ENCODE measurements around the gene GPHB5. TPM values are rescaled to one million over a fixed set of nuclear protein-coding genes. Genes with fewer than 3 reads are reported as not detected.

The GPHB5 gene
- total RNA-seq, 1 experiment from 2014 or later, result not detected

DNA sequence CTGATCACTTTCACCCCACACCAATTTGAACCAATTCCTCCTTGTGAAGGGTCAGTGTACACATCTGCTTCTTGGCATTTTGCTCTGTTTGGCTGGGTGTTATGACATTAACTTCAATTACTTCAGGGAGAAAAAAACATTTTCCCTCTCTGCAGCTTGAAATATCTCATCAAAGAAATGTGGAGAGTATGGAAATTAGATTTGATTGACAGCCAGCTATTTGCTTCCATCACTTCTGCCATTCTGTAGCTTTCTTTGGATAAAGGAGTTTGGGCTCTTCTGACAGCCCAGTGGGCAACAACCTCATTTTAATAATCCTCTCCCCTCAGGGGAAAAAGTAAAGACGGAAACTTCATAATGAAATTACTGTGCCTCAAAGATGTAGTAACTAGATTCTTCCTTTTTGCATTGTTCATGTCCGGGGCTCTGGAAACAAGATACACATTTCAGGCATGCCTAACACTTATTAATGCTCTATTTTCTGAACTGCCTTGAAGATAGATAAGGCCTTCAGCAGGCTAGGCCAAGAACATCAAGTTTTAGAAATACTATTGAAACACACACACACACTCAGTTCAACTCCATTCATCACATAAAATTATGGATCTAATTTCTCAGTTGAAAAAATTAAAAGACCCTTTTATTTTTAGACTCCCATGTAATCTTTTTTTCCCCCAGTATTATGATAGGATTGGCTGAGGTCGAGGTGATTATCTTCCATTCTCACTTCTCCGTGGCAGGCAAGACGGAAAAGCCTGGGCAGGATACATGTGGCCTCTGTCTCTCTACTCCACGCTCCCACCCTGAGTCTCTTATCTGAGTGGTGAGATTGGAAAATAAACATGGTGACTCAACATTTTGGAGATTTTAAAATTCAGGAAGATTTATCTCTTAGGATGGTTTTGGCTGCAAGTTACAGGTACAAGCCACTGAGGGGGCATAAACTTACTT is 10.3 kb upstream of the GPHB5 start:
- Histone ChIP-seq H3F3A (ENCODE audit: low read length, unreplicated experiment) (no peaks in the 10 kb centered on the region), H3K9ac (ENCODE audit: low read length) (no peak overlapping the region), H3K27ac (ENCODE audit: low read length) (no peak overlapping the region), H3K4me2 (ENCODE audit: low read length) (no peak overlapping the region), H4K20me1 (ENCODE audit: low read length) (no peaks in the 10 kb centered on the region), H3K36me3 (ENCODE audit: low read depth, low read length) (no peaks in the 10 kb centered on the region), H3K27me3 (ENCODE audit: low read length) (peaks cover 31% of the 10 kb centered on the region), H3K79me2 (ENCODE audit: low read length) (no peaks in the 10 kb centered on the region), H2AFZ (ENCODE audit: low read length) (no peak overlapping the region), H3K9me3 (ENCODE audit: low read length) (no peaks in the 10 kb centered on the region), H3K9me2 (replicated peaks; ENCODE audit: low read length) (no peaks in the 10 kb centered on the region), H3K4me1 (ENCODE audit: insufficient read depth, low read length) (no peaks in the 10 kb centered on the region), H3K4me3 (ENCODE audit: low read length) (no peak overlapping the region)
- BruUV-seq (replicated peaks), result no TSS peak
- no peak for TF ChIP-seq EZH2 (IDR thresholded peaks at IDR 0.05; ENCODE audit: low read length, unreplicated experiment)
- TF ChIP-seq EZH2phosphoT487 (IDR thresholded peaks at IDR 0.05; ENCODE audit: borderline replicate concordance, low read length), result no peak
- TF ChIP-seq, protein P1, sequence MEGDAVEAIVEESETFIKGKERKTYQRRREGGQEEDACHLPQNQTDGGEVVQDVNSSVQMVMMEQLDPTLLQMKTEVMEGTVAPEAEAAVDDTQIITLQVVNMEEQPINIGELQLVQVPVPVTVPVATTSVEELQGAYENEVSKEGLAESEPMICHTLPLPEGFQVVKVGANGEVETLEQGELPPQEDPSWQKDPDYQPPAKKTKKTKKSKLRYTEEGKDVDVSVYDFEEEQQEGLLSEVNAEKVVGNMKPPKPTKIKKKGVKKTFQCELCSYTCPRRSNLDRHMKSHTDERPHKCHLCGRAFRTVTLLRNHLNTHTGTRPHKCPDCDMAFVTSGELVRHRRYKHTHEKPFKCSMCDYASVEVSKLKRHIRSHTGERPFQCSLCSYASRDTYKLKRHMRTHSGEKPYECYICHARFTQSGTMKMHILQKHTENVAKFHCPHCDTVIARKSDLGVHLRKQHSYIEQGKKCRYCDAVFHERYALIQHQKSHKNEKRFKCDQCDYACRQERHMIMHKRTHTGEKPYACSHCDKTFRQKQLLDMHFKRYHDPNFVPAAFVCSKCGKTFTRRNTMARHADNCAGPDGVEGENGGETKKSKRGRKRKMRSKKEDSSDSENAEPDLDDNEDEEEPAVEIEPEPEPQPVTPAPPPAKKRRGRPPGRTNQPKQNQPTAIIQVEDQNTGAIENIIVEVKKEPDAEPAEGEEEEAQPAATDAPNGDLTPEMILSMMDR (conservative IDR thresholded peaks at IDR 0.05; ENCODE audit: low read depth, low read length), result no peak
- no peak for DNase-seq
- POLR2A ChIA-PET (ENCODE audit: unreplicated experiment), result no interaction called here
- intact Hi-C loops (cut with micrococcal nuclease), result no loop called here
- CTCF ChIA-PET, result no interaction called here
- ATAC-seq, result no peak

DNA sequence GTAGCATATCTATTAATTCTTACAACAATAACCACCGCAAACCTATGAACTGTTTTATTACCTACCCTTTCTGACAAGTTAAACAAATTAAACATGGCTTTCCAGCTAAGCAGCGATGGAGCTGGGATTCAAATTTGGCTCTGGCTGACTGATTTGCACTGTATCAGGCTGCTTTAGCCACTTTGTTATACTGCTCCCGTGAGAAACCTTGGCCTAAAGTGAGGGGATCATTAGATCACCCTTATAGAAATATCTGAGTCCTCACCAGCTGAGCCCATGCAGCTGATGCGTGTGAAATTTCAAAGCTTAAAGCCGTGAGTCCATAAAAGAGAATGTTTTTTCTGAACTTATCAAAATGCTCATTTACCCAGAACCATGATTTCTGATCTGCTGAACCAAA is 8.1 kb upstream of the GPHB5 start:
- H3K27me3 ChIP-seq (ENCODE audit: low read length), result peaks cover 39% of the 10 kb centered on the region
- POLR2A ChIA-PET (ENCODE audit: unreplicated experiment), result no interaction called here
- BruUV-seq (replicated peaks), result no TSS peak
- H3K9me3 ChIP-seq (ENCODE audit: low read length), result no peaks in the 10 kb centered on the region
- intact Hi-C loops (cut with micrococcal nuclease), result no loop called here
- no peak overlapping the region for H3K4me3 ChIP-seq (ENCODE audit: low read length)
- no peaks in the 10 kb centered on the region for H3F3A ChIP-seq (ENCODE audit: low read length, unreplicated experiment)
- no peaks in the 10 kb centered on the region for H3K79me2 ChIP-seq (ENCODE audit: low read length)
- H3K27ac ChIP-seq (ENCODE audit: low read length), result no peak overlapping the region
- no peak overlapping the region for H3K9ac ChIP-seq (ENCODE audit: low read length)
- H4K20me1 ChIP-seq (ENCODE audit: low read length), result no peaks in the 10 kb centered on the region
- no peaks in the 10 kb centered on the region for H3K9me2 ChIP-seq (replicated peaks; ENCODE audit: low read length)
- CTCF ChIA-PET, result no interaction called here
- DNase-seq (no peak), ATAC-seq (no peak)
- H3K36me3 ChIP-seq (ENCODE audit: low read depth, low read length), result no peaks in the 10 kb centered on the region
- TF ChIP-seq, protein P1 (conservative IDR thresholded peaks at IDR 0.05; ENCODE audit: low read depth, low read length), result no peak
- H2AFZ ChIP-seq (ENCODE audit: low read length), result no peak overlapping the region
- no peaks in the 10 kb centered on the region for H3K4me1 ChIP-seq (ENCODE audit: insufficient read depth, low read length)
- no peak overlapping the region for H3K4me2 ChIP-seq (ENCODE audit: low read length)

DNA sequence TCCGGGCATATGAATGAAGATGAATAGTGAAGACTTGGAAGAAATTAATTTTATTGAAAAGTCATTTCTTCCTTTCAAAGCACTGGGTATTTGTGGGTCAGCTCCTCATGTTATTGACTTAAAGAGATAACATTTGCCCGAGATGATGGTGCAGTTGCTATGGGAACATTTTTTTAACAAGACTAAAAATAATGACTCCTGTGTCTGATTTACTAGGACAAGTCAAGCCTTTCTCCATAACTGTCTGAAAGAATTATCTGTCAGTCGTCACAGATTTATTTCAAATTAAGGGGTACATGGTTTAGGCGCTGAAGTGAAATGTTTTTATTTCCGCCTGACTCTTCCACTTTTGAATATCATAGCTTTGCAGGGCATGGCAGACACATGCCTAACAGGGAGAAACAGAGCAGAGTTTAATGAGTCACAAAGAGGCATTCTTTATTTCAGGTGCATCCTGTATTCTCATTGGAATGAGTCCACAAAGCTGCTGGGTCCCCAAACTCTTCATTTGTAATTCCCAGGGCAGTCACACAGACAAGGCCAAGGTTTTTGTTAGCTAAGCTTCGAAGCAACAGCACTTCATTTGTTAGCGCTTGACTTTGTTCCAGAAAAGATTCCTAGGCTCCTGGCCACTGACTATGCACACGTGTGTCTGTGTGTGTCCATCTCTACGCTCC is 4.3 kb upstream of the GPHB5 start:
- no peaks in the 10 kb centered on the region for H3K9me2 ChIP-seq (replicated peaks; ENCODE audit: low read length)
- H3K27me3 ChIP-seq (ENCODE audit: low read length), result peaks cover 58% of the 10 kb centered on the region
- no peak overlapping the region for H3K4me3 ChIP-seq (ENCODE audit: low read length)
- no peaks in the 10 kb centered on the region for H3F3A ChIP-seq (ENCODE audit: low read length, unreplicated experiment)
- H3K9me3 ChIP-seq (ENCODE audit: low read length), result no peaks in the 10 kb centered on the region
- TF ChIP-seq EZH2 (IDR thresholded peaks at IDR 0.05; ENCODE audit: low read length, unreplicated experiment) (no peak), EZH2phosphoT487 (IDR thresholded peaks at IDR 0.05; ENCODE audit: borderline replicate concordance, low read length) (no peak)
- TF ChIP-seq, protein P1 (conservative IDR thresholded peaks at IDR 0.05; ENCODE audit: low read depth, low read length), result no peak
- intact Hi-C loops (cut with micrococcal nuclease), result no loop called here
- H3K36me3 ChIP-seq (ENCODE audit: low read depth, low read length), result no peaks in the 10 kb centered on the region
- ChIA-PET CTCF (no interaction called here), POLR2A (ENCODE audit: unreplicated experiment) (no interaction called here)
- no peak for DNase-seq
- H3K4me1 ChIP-seq (ENCODE audit: insufficient read depth, low read length), result no peaks in the 10 kb centered on the region
- H2AFZ ChIP-seq (ENCODE audit: low read length), result no peak overlapping the region
- no peak overlapping the region for H3K27ac ChIP-seq (ENCODE audit: low read length)
- no peak overlapping the region for H3K9ac ChIP-seq (ENCODE audit: low read length)
- no peaks in the 10 kb centered on the region for H4K20me1 ChIP-seq (ENCODE audit: low read length)
- no peak overlapping the region for H3K4me2 ChIP-seq (ENCODE audit: low read length)
- BruUV-seq (replicated peaks), result no TSS peak
- ATAC-seq, result no peak
- no peaks in the 10 kb centered on the region for H3K79me2 ChIP-seq (ENCODE audit: low read length)

Measured in PC-3 (cell line).